Gastroesophageal sphincter (tissue), 4 donors: Measurements from ENCODE around the gene REEP5. TPM values are rescaled to one million over a fixed set of nuclear protein-coding genes. Genes with fewer than 3 reads are reported as not detected.

ENCODE experiments used
- ATAC-seq: fragments of 150-250 bp; one replicate; pipeline ENCODE4 v1.9.1; 2016; ENCODE audit warnings: mild to moderate bottlenecking, moderate library complexity
- H3K27ac ChIP-seq, 4 donors: fragments of 200-600 bp; sonication (generic) in 3 of 4; 1 replicate in 3 of 4; 2 replicates in 1 of 4; pipeline ENCODE4 v1.5.1; 2016 to 2019
- H3K27me3 ChIP-seq: fragments of 200-600 bp; sonication (generic); one replicate; pipeline ENCODE4 v1.5.1; 2019
- H3K36me3 ChIP-seq, 2 donors: fragments of 200-600 bp; sonication (generic); one replicate each; pipeline ENCODE4 v1.5.1; 2019; ENCODE audit warnings: control low read depth in 1 of 2
- H3K4me1 ChIP-seq, 3 donors: fragments of 200-600 bp; sonication (generic); 1 replicate in 2 of 3; 2 replicates in 1 of 3; pipeline ENCODE4 v1.5.1; 2016 to 2019; ENCODE audit warnings: control low read depth in 2 of 3
- H3K4me3 ChIP-seq, 2 donors: fragments of 200-600 bp; sonication (generic); one replicate each; pipeline ENCODE4 v1.5.1; 2019; ENCODE audit warnings: mild to moderate bottlenecking in 1 of 2, moderate library complexity in 1 of 2
- H3K9me3 ChIP-seq, 3 donors: fragments of 200-600 bp; sonication (generic); one replicate each; pipeline ENCODE4 v1.5.1; 2017 to 2019; ENCODE audit warnings: control low read depth in 2 of 3
- EP300 ChIP-seq: sonication (generic); formaldehyde crosslinking; IDR thresholded peaks from one replicate; pipeline ENCODE4 v1.6.1; 2017; ENCODE audit warnings: antibody characterized with exemption, mild to moderate bottlenecking
- POLR2A ChIP-seq, 2 donors: fragments of 450-650 bp; IDR thresholded peaks; one replicate each; pipeline ENCODE4 v1.6.1; 2017; ENCODE audit warnings: antibody characterized with exemption in 2 of 2, mild to moderate bottlenecking in 2 of 2, moderate library complexity in 1 of 2
- POLR2AphosphoS5 ChIP-seq: sonication (generic); formaldehyde crosslinking; IDR thresholded peaks from one replicate; pipeline ENCODE4 v1.6.1; 2017; ENCODE audit warnings: antibody characterized with exemption
- WGBS, 2 donors: methylation state at CpG; one replicate each; pipeline ENCODE4 v1.1.5; 2018; ENCODE audit warnings: low coverage in 1 of 2; 5-methylcytosine and 5-hydroxymethylcytosine counted together
- total RNA-seq, 4 donors: library from RNA; depleted of rRNA; stranded (reverse); fragments of >200 nt; gene quantifications; one replicate each; pipeline ENCODE4 v1.1.0, GENCODE V29; 2016
- TF ChIP-seq, protein P1 (sequence below), 4 experiments: fragments of 200-600 bp in 2 of 4; fragments of 450-650 bp in 2 of 4; sonication (generic) in 1 of 4; IDR thresholded peaks; one replicate each; pipeline ENCODE4 v1.5.1; 2017 to 2019; ENCODE audit warnings: antibody characterized with exemption in 4 of 4, mild to moderate bottlenecking in 2 of 4, moderate library complexity in 2 of 4

Gene REEP5
- total RNA-seq, 4 donors from 2014 or later: 59.6 to 81.7 (median 69.3) TPM

- no peak overlapping the region for H3K27ac ChIP-seq
- H3K27me3 ChIP-seq: no peaks in the 10 kb centered on the region
- H3K36me3 ChIP-seq: peaks cover 0 to 46% of the 10 kb centered on the region in 2 donors
- H3K4me1 ChIP-seq: peaks cover 5 to 88% (median 24%) of the 10 kb centered on the region in 3 donors
- 93 to 100% methylated on average over 2 of the region's 2 CpGs for WGBS, 2 donors
- no peak for TF ChIP-seq POLR2A (IDR thresholded peaks at IDR 0.05)
- no peak for TF ChIP-seq EP300
- no peak for TF ChIP-seq POLR2AphosphoS5
- TF ChIP-seq, protein P1, sequence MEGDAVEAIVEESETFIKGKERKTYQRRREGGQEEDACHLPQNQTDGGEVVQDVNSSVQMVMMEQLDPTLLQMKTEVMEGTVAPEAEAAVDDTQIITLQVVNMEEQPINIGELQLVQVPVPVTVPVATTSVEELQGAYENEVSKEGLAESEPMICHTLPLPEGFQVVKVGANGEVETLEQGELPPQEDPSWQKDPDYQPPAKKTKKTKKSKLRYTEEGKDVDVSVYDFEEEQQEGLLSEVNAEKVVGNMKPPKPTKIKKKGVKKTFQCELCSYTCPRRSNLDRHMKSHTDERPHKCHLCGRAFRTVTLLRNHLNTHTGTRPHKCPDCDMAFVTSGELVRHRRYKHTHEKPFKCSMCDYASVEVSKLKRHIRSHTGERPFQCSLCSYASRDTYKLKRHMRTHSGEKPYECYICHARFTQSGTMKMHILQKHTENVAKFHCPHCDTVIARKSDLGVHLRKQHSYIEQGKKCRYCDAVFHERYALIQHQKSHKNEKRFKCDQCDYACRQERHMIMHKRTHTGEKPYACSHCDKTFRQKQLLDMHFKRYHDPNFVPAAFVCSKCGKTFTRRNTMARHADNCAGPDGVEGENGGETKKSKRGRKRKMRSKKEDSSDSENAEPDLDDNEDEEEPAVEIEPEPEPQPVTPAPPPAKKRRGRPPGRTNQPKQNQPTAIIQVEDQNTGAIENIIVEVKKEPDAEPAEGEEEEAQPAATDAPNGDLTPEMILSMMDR (IDR thresholded peaks at IDR 0.05): no peak
- ATAC-seq: no peak
- H3K9me3 ChIP-seq: no peaks in the 10 kb centered on the region
- H3K4me3 ChIP-seq: no peak overlapping the region
These were observed 4.5 kb downstream of the REEP5 start for GRCh38 chr5:112917453-112917995.

- no peak for ATAC-seq
- no peak overlapping the region for H3K27ac ChIP-seq
- WGBS, 2 donors: 44 to 67% methylated on average over 1 of the region's 1 CpG
These were observed 6.2 kb downstream of the REEP5 start for GRCh38 chr5:112915831-112916230.

DNA sequence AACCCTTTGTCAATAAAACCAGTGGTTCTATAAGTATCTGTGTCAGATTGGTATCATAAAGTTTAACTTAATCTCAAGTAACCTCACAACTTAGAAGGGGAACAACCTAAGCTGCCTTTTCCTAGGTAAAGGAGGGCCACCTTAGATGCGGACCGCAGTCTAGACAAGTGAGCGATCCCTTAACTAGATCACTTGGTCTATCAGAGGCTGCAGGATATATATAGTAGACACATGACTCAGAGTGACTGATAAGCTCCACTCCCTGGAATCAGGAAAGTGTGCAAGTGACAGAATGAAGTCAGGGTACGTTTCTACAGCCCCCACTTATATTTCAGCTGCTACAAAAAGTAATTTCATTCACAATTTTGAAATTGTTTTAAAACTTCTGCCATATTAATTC is 7.4 kb downstream of the REEP5 start:
- 78 to 86% methylated on average over 3 to 4 of the region's 4 CpGs for WGBS, 2 donors
- H3K27me3 ChIP-seq: no peaks in the 10 kb centered on the region
- H3K9me3 ChIP-seq: no peaks in the 10 kb centered on the region
- H3K36me3 ChIP-seq: peaks cover 0 to 58% of the 10 kb centered on the region in 2 donors
- H3K4me3 ChIP-seq: no peak overlapping the region
- H3K4me1 ChIP-seq: peaks cover 5 to 88% (median 17%) of the 10 kb centered on the region in 3 donors
- TF ChIP-seq POLR2A (IDR thresholded peaks at IDR 0.05): no peak
- TF ChIP-seq EP300: no peak
- TF ChIP-seq, protein P1 (IDR thresholded peaks at IDR 0.05): no peak
- no peak for TF ChIP-seq POLR2AphosphoS5
- no peak overlapping the region for H3K27ac ChIP-seq
- ATAC-seq: no peak

More at GRCh38 chr5:112915831-112916230, 6.2 kb downstream of the REEP5 start:
- H3K4me3 ChIP-seq: no peak overlapping the region
- H3K36me3 ChIP-seq: peaks cover 0 to 48% of the 10 kb centered on the region in 2 donors
- H3K9me3 ChIP-seq: no peaks in the 10 kb centered on the region
- H3K4me1 ChIP-seq: peaks cover 5 to 96% (median 24%) of the 10 kb centered on the region in 3 donors
- no peaks in the 10 kb centered on the region for H3K27me3 ChIP-seq
- no peak for TF ChIP-seq EP300

DNA sequence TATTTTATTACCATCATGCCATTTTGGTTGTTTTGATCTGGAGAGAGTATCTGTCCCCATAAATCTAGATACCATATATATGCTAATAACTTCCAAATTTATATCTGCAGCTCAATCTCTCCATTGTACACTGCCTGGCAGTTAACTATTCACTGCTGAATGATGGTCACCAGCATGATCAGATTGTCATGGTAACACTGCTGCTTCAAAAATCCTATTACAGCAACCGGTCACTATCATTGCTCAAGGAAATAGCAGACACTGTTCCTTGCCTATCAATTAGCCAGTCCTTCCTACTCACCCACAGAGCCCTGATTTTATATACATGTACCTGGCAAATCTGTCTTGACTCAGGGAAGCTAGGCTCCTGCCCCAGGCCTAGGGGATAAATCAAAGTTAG is 11.5 kb downstream of the REEP5 start:
- WGBS, 2 donors: 67 to 89% methylated on average over 1 of the region's 1 CpG
- ATAC-seq: no peak
- Histone ChIP-seq H3K9me3 (no peaks in the 10 kb centered on the region), H3K4me1 (peaks cover 0 to 60% (median 0%) of the 10 kb centered on the region in 3 donors), H3K27me3 (no peaks in the 10 kb centered on the region), H3K4me3 (no peak overlapping the region), H3K36me3 (peaks cover 0 to 41% of the 10 kb centered on the region in 2 donors), H3K27ac (no peak overlapping the region)
- no peak for TF ChIP-seq EP300
- TF ChIP-seq POLR2A (IDR thresholded peaks at IDR 0.05): no peak
- TF ChIP-seq, protein P1 (IDR thresholded peaks at IDR 0.05): no peak
- no peak for TF ChIP-seq POLR2AphosphoS5

- ATAC-seq: no peak
- H3K4me3 ChIP-seq: no peak overlapping the region
- no peak overlapping the region for H3K27ac ChIP-seq
- H3K4me1 ChIP-seq: peaks cover 0 to 49% (median 0%) of the 10 kb centered on the region in 3 donors
- H3K27me3 ChIP-seq: no peaks in the 10 kb centered on the region
- TF ChIP-seq POLR2AphosphoS5: no peak
- no peak for TF ChIP-seq EP300
- TF ChIP-seq, protein P1 (IDR thresholded peaks at IDR 0.05): no peak
- no peak for TF ChIP-seq POLR2A (IDR thresholded peaks at IDR 0.05)
- H3K36me3 ChIP-seq: peaks cover 0 to 28% of the 10 kb centered on the region in 2 donors
- H3K9me3 ChIP-seq: no peaks in the 10 kb centered on the region
These were observed 13.2 kb downstream of the REEP5 start for GRCh38 chr5:112908854-112909253.
